UCSD-AML1 (cell line): Measurements from ENCODE around the gene CCDC148.
"Not testable (repeated sequence)": the region's sequence is repeated elsewhere in the genome, so short reads cannot be mapped to it uniquely, and the experiment has no call there.

Experiments used
- DNase-seq: peaks from one replicate; lab custom pipeline; 2025; ENCODE audit not compliant: unreplicated experiment; lab: John Stamatoyannopoulos, UW

CCDC148 gene

DNA sequence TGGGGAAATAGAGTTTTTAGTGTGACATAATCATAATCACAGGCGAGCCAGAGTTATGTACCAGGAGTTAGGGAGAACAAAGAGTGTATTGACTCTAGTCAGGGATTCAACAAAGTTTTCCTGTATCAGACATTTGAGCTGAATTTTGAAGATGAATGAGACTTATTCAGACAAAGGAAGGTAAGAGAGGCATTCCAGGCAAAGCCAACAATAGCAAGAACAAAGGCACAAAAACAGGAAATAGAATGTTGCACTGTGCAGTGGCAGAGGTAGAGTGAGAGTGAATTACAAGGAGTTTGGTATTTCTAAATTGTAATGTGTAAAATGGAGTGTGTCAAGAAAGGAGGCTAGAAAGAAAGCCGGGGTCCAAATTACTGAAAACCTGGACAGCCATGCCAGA lies 156.2 kb downstream of the CCDC148 start:
- no peak for DNase-seq

DNA sequence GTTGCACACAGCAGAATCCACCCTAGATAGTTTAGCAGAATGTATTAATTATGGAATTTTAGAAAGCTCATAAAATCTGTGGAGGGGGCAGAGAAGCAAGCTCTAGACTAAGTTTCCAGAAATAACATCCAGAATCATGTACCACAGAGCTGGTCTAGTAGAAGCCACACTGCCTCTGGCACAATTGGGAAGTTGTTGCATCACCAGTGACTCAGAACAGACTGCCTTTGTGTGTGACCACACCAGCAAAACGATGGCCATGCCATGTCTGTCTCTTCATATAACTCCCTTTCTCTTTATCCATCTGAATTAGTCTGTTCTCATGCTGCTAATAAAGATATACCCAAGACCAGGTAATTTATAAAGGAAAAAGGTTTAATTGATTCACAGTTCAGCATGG lies 158.9 kb downstream of the CCDC148 start:
- no peak for DNase-seq

DNA sequence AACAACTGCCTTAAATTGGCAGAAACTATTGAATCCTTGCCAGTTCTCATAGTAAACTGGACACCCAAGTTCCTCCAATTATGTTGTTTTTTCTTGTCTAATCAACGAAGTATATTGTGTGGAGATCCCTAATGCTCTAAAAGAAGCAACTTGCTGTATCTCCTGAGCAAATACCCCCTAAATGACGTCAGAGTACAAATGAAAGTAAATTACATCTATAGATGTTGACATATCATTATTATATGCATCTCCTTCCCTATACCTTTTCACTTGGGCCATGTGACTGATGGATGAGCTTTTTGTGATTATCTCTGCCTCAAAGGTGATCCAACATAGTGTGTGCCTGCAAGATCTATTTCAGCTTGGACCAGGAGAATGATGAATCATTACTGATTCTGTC lies 159.4 kb downstream of the CCDC148 start:
- no peak for DNase-seq

DNA sequence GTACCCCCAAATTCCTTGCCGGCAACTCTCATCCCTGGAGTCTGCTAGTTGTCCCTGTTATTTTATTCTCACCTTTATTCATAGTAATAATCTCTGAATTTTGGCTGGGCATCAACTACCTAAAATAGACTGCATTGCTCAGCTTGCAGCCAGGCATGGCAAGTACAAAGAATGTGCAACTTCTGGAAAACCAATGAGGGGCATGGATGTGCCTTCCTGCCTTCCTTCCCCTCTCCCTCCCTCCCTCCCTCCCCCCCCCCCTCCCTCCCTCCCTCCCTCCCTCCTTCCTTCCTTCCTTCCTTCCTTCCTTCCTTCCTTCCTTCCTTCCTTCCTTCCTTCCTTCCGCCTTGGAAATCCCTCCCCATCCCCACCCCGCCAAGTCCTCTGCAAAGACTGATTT lies 162.8 kb downstream of the CCDC148 start:
- DNase-seq = no peak

DNA sequence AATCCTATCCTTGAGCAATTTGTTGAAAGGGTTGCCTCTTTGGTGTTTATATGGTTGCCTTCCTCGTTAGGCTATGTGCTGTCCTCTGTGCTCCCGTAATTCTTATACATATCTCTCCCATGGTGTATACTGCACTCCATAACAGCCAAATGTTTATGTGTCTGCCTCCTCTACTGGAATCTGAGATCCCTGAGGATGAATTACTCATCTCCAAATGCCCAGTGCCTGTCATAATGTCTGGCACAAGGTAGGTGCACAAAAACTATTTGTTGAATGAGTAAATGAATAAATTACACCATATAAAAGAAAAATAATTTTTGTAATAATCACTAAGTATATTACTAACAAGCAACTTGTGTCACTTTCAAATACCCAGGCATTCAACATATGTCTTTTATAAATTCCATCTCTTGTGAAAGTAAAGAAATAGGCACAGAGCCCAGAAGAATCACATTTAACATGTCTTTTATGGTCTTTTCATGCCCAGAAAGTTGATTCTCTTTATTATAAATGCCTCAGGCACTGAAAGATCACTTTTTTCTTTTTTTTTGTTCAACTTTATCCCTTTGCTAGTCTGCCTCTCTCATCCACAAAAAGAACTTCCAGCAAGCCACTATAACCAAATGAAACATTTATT lies 164.9 kb downstream of the CCDC148 start:
- DNase-seq = no peak

DNA sequence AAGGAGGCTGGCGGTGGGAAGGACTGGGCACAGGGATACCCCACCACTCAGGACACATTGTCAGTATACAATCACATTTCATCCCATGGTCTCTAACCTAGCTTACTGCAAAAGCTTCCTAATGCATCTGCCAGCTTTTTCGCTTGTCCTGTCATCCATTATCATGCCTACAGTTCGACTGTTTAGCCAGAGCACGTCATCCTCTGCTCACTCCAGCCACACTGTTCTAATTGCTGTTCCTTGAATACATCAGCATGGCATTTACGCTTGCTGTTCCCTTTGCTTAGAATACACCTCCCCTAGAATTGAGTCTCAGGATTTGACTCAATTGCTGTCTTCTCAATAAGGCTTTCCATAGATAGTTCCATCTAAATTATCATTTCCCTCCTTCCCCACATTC lies 166.3 kb downstream of the CCDC148 start:
- no peak for DNase-seq

DNA sequence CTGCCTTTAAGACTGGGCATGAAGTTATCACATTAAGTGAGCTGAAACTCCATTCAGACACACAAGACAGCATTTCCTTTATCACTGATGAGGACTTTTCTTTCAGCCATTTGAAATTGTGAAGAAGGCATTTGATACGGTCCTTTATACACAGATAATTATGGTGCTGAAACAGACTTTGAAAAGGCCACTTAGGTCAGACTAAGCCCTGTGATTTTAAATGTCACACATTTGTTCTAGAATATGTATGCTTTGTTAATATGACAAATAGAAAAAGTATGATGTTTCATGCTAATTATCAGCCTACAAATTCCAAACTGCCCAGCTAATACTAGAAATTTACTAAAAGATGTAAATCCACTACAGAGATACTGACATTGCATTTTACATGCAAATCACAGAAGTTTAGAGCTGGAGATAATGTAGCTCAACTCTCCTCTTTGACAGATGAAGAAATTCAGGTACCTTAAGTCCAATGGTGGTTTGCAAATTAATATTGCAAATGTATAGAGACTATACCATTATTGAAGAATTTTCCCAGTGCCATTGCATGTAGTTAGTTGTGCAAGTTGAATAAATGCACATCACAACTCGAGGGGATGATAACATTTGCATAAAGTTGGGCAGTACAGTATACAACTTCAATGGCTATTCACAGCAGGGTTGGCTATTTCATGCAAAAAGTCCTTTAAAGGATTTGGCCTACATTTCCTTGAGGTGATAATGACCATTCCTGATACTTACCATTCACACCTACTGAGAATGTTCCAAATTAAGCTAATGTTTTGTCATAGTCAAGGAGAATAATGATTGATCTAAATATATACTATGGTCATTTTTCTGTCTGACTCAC lies 179.7 kb downstream of the CCDC148 start:
- DNase-seq = no peak

DNA sequence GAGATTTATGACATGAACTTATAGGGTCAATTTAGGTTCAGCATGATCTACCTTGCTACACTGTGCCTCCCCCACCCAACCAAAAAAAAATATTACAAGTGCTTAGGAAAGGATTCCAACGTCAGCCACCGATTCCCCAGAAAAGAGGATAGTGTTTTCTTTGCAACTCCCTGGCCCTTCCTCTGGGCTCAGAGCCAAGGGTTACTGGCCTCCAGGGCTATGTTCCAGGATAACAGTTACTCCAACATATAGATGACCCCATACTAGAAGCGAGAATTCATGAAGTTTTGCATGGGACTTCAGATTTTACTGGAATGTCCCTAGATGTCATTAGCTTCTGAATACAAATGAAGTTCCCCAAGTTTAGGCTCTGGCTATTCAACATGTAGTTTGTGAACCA lies 182.8 kb downstream of the CCDC148 start:
- DNase-seq = no peak

DNA sequence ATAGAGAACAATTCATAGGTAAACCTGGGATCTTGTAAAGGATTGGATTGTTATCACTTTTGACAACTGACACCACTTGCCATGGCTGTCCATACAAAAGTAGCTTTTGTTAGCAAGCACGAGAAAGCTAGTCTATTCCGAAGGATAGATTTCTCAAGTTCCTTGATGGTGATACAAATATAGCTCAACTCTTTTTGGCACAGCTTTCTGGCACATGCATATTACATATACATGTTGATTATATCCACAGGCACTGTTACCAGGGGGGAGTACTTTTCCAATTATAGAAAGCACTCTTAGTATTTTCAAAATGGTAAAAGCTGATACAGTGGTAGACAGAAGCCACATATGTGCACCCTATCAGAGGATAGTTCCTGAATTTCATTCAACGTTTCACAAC lies 186.0 kb downstream of the CCDC148 start:
- DNase-seq = no peak

DNA sequence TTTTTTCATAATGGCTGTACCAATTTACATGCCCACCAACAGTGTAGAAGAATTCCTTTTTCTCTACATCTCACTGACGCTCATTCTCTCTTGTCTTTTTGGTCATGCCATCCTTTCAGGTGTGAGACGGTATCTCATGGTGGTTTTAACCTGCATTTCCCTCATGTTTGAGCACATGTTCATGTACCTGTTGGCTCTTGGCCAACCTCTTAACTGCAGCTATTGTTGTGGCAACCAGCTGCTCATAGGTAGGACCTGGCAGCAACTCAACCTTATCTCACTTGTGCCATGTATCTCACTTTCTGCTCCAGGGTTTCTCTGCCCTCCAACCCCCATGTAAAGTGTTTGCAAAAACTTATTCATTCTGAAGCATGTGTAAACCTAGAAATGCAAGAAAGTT lies 187.4 kb downstream of the CCDC148 start:
- DNase-seq = no peak

DNA sequence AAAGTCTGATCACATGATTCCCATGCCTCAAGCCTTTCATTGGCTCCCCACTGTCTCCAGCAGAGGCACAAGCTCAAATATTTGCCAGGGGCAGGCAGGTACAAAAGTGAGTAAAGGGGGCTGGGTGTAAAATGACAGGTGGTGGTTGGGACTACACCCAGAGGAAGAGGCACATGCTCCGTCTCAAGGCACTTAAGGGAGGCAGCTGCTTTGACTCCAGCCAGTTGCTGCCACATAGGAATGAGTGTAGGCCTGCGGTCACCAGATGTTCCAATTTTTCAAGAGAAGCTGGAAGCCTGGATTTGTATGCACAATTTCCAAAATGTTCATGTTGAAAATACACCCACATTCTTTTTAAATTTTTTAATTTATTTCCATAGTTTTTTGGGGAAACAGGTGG lies 190.4 kb downstream of the CCDC148 start:
- no peak for DNase-seq

DNA sequence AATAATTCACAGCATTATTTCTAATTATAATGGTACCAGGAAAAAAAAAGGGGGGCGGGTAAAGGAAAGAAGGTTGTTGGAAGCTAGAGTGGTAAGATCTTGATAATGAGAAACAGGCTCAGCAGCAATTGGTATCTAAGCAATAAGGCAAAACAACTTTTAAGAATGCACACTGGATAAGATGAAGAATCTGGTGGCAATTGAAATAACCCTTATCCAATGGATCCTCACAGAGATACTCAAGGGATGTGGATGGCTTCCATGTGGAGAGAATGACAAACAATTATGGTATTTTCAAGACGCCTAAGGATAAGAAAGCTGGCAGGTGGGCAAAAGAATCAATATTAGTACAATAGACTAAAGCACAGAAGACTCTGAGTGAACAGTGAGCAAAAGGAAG lies 201.3 kb downstream of the CCDC148 start:
- no peak for DNase-seq

DNA sequence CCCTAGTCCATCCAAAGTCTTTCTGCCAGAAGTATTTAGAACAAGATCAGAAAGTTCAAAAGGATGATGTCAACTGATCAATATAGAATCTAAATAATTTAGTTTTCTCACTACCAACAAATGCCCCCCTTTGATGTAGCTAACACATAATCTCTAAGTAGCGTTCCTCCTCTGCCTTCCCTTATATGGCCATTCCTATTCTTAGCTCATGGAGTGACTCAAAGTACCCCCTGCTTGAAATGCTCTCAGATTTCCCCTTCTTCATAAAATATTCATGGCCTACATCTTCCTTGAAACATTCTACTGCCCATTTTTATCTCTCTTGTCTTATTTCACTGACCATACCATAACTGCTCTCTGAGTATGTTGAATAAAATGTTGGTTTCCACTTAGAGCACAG lies 203.4 kb downstream of the CCDC148 start:
- no peak for DNase-seq

DNA sequence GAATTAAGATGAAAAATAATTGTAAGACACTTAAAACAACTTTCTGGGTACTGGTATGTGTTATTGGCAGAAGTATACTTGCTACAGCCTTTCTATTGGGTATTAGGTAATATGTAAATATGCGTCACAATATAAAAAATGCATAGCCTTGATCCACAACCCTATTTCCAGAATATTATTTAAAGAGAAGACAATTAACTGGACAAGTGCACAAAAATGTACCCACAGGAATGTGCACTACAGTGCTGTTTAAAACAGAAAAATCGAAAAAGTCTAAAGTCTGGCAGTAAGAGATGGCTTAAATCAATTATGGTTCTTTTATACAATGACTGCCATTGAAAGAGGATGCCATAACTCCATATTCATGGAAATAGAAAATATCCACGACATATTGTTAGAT lies 205.2 kb downstream of the CCDC148 start:
- no peak for DNase-seq

DNA sequence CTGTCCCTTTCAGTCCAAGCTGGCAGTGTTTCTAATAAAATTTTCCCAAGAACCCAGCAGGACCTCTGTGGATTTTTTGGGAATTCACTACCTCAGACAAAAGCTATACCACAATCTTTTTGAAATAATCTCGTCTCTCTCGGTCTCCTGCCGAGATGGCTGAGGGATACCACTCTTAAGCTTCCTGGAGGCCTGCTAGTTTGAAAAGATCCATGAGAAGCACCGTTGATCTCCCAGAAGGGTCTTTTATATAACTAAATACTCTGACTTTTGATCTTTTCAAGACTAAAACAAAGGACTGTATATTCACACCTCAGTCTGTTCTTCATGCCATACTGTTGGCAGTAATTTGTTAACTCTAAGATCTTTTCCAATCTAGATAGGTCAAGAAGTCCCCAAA lies 213.2 kb downstream of the CCDC148 start:
- DNase-seq = no peak

DNA sequence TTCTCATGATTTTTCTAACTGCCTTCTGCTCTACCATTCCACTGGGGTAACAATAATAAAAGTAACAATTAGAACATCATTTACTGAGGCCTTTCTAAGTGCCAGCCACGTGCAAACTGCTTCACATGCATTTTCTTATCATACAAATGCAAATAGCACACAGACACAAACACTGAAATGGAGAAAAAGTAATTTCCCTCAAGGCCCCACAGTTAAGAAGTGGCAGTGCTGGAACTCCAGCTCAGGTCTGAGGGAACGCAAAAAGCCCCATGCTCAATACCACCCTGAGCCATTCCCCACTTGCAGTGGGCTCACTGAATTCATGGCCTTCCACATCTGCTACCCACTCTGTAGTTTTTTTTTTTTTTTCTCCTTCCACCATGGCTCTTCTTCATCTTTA lies 214.3 kb downstream of the CCDC148 start:
- no peak for DNase-seq

DNA sequence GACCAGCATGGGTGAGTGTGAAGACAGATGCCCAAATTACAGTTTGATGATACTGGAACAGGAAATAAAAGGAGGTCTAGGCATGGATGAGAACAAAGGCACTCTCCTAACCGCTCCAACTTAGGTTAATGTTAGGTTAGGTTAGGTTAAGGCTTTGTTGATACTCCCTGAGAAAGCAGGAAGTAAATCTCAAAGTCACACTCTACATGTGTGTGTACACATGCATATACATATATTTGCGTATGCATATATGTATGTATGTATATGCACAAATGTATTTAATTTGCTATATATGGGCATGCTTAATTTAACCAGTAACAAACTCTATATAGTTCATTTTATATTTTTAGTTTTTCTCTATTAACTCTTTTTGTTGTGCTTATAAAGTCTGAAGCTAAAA lies 215.6 kb downstream of the CCDC148 start:
- DNase-seq = no peak

DNA sequence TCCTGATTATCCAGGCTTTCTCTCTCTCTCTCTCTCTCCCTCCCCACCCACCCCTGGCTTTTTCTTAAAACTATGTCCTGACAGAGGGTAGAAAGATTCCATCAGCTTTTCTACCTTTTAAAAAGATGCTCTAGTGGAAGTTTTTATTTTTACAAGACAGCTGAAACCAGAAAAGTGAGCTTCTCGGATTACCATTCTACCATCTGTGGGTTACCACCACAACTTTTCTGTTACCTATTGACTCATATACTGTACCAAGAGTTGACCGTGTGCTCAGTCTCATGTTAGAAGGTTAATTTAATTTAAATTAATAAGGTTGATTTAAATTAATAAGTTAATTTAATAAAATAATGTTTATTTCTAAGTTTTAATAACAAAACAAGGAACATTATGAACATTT lies 217.3 kb downstream of the CCDC148 start:
- no peak for DNase-seq

DNA sequence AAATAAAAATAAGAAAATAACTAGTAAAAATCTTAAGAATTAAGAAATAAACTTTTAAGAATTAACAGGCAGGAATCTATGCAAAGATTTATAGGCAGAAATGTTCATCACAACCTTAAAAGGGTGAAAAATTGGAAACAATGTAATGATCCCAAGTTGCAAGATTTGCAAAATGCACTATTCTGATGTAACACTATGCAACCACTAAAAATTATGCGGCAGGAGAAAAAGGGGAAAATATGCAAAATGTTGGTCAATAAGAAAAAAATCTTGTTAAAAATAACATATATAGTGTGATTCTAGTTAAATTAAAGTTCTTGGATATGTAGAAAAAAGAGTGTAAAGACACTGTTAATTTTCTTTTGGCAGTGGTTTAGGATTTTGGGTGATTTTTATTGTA lies 222.1 kb downstream of the CCDC148 start:
- no peak for DNase-seq

DNA sequence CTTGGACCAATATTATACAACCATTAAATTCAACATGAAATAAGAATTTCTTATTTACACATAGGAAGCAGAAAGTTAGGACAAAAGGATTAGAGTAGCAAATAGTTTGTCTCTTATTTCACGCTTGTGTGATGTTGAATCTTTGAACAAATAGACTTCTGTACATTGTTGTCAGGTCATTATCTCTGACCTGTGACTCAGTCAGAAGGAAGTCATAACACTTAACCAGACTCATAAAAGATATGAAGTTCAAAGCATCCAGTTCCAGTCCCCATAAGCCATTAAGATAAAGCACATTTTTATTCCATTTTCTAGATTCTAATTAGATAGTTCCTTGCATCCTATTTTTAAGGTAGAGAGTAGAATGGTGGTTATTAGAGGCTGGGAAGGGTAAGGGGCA lies 224.1 kb downstream of the CCDC148 start:
- DNase-seq = no peak

DNA sequence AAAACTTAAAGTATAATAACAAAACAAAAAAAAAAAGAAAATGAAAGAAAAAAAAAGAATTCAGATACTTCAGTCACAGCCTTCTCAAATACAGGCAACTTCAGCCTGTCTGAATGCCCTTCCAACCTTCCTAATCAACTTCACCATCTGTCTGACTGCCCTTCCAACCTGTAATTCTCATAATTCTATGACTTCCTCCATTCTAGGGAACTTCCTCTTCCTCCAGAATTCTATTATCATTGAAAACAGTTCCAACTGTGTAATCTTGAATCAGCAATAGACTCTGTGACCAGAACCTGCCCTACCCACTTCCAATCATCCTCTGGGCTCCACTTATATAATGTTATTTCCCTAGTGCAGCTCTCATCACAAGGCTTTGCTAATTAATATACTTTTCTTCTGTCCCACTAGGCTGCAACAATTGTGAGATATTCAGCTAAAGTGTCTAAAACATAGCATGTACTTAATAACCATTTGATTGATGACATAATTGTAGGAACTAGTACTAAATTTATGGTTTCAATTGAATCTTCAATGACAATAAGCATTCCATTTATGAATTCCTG lies 227.5 kb downstream of the CCDC148 start:
- no peak for DNase-seq

DNA sequence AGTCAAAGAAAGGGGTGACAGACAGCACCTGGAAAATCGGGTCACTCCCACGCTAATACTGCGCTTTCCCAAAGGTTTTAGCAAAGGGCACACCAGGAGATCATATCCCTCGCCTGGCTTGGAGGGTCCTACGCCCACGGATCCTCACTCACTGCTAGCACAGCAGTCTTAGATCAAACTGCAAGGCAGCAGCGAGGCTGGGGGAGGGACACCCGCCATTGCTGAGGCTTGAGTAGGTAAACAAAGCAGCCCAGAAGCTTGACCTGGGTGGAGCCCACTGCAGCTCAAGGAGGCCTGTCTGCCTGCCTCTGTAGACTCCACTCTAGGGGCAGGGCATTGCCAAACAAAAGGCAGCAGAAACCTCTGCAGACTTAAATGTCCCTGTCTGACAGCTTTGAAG lies 233.5 kb downstream of the CCDC148 start:
- DNase-seq = not testable (repeated sequence)
